HG02798 (cell line): ENCODE data around the gene EPHA2.

Source experiments
- ATAC-seq: cut with Tn5 transposase; IDR thresholded peaks from one replicate; pipeline ENCODE4 v1.9.1; 2021; ENCODE audit warnings: mild to moderate bottlenecking; ENCODE audit not compliant: unreplicated experiment, poor library complexity

Gene EPHA2

GRCh38 chr1:16140068-16140596 lies 15.7 kb downstream of the EPHA2 start:
- ATAC-seq: no peak

- no peak for ATAC-seq
Observed at GRCh38 chr1:16139473-16139962, 16.4 kb downstream of the EPHA2 start.

- ATAC-seq: no peak
Observed at GRCh38 chr1:16138772-16139221, 17.1 kb downstream of the EPHA2 start.

- no peak for ATAC-seq
Observed at GRCh38 chr1:16137890-16138467, 17.9 kb downstream of the EPHA2 start.

GRCh38 chr1:16135501-16135900 lies 20.4 kb downstream of the EPHA2 start:
- ATAC-seq: no peak

- ATAC-seq: no peak
Observed at GRCh38 chr1:16134906-16135305, 21.0 kb downstream of the EPHA2 start.

GRCh38 chr1:16134066-16134801 lies 21.6 kb downstream of the EPHA2 start:
- no peak for ATAC-seq

- ATAC-seq: no peak
Observed at GRCh38 chr1:16133007-16133961, 22.6 kb downstream of the EPHA2 start.

- no peak for ATAC-seq
Observed at GRCh38 chr1:16132325-16132785, 23.5 kb downstream of the EPHA2 start.

- no peak for ATAC-seq
Observed at GRCh38 chr1:16131636-16132324, 24.1 kb downstream of the EPHA2 start.

- no peak for ATAC-seq
Observed at GRCh38 chr1:16130827-16131226, 25.0 kb downstream of the EPHA2 start.

GRCh38 chr1:16129921-16130543 lies 25.8 kb downstream of the EPHA2 start:
- ATAC-seq: no peak

GRCh38 chr1:16129316-16129715 lies 26.6 kb downstream of the EPHA2 start:
- ATAC-seq: no peak

- ATAC-seq: no peak
Observed at GRCh38 chr1:16128338-16128741, 27.5 kb downstream of the EPHA2 start.

GRCh38 chr1:16127676-16128337 lies 28.1 kb downstream of the EPHA2 start:
- ATAC-seq: no peak

- no peak for ATAC-seq
Observed at GRCh38 chr1:16126743-16127515, 28.9 kb downstream of the EPHA2 start.

GRCh38 chr1:16126160-16126559 lies 29.7 kb downstream of the EPHA2 start:
- ATAC-seq: no peak

- ATAC-seq: no peak
Observed at GRCh38 chr1:16125483-16125882, 30.4 kb downstream of the EPHA2 start.
